CD4-positive, alpha-beta T cell (primary cell): ENCODE measurements around the gene LPCAT3. TPM values are rescaled to one million over a fixed set of nuclear protein-coding genes. Genes with fewer than 3 reads are reported as not detected.

Experiments used
- ATAC-seq: fragments of 200-7000 bp; cut with Tn5 transposase; one replicate; pipeline ENCODE4 v1.10.0; 2022; ENCODE audit warnings: mild to moderate bottlenecking; ENCODE audit not compliant: poor library complexity
- CTCF ChIA-PET: fragments of 350-600 bp; sonication (Branson Sonifier 250); formaldehyde crosslinking; loops from one replicate; lab custom pipeline; 2021; ENCODE audit warnings: antibody characterized with exemption, inconsistent platforms; lab: Charles Lee
- POLR2A ChIA-PET: fragments of 350-600 bp; sonication (Branson Sonifier 250); formaldehyde crosslinking; loops from one replicate; lab custom pipeline; 2021; ENCODE audit warnings: antibody characterized with exemption, inconsistent platforms; lab: Charles Lee
- DNase-seq, 14 experiments: peaks; one replicate each; pipeline ENCODE4 v3.0.0-alpha.2; 2013 to 2020; ENCODE audit warnings: mixed read lengths in 2 of 14
- H3K27ac ChIP-seq, 2 donors: one replicate each; pipeline versions ENCODE4 v1.5.1 to v1.7.0; 2013; ENCODE audit warnings: low read length in 2 of 2, low read depth in 1 of 2, mild to moderate bottlenecking in 1 of 2
- H3K27me3 ChIP-seq, 2 experiments: 1 replicate in 1 of 2; 2 replicates in 1 of 2; pipeline versions ENCODE4 v1.6.1 to v1.7.0; 2013; ENCODE audit warnings: low read length in 2 of 2, control low read depth in 1 of 2, mild to moderate bottlenecking in 1 of 2, moderate library complexity in 1 of 2; ENCODE audit not compliant: insufficient read depth in 2 of 2, control insufficient read depth in 1 of 2
- H3K36me3 ChIP-seq: one replicate; pipeline ENCODE4 v1.6.1; 2013; ENCODE audit warnings: low read length, control low read depth; ENCODE audit not compliant: insufficient read depth
- H3K4me1 ChIP-seq: one replicate; pipeline ENCODE4 v1.6.1; 2013; ENCODE audit warnings: low read length, control low read depth; ENCODE audit not compliant: insufficient read depth
- H3K4me3 ChIP-seq: one replicate; pipeline ENCODE4 v1.5.1; 2013; ENCODE audit warnings: mild to moderate bottlenecking, low read length, moderate library complexity
- H3K9me3 ChIP-seq, 2 experiments: 1 replicate in 1 of 2; 2 replicates in 1 of 2; pipeline versions ENCODE4 v1.6.1 to v1.7.0; 2013; ENCODE audit warnings: low read length in 2 of 2, mild to moderate bottlenecking in 2 of 2, control low read depth in 1 of 2, moderate library complexity in 1 of 2; ENCODE audit not compliant: control insufficient read depth in 1 of 2, insufficient read depth in 1 of 2
- H3K27ac Mint-ChIP-seq: one replicate; pipeline ENCODE4 v1.8.0; 2020; ENCODE audit warnings: mixed read lengths
- H3K27me3 Mint-ChIP-seq: one replicate; pipeline ENCODE4 v1.8.0; 2021; ENCODE audit warnings: mixed read lengths
- H3K36me3 Mint-ChIP-seq: one replicate; pipeline ENCODE4 v1.8.0; 2021; ENCODE audit warnings: low read depth, mixed read lengths
- H3K4me1 Mint-ChIP-seq: one replicate; pipeline ENCODE4 v1.8.0; 2021; ENCODE audit warnings: low read depth, mixed read lengths
- H3K4me3 Mint-ChIP-seq: one replicate; pipeline ENCODE4 v1.8.0; 2020; ENCODE audit warnings: mild to moderate bottlenecking, mixed read lengths
- H3K9me3 Mint-ChIP-seq: one replicate; pipeline ENCODE4 v1.8.0; 2020; ENCODE audit warnings: mixed read lengths
- intact Hi-C, 2 experiments: fragments of 100-400 bp; cut with DNase I in 1 of 2; cut with micrococcal nuclease in 1 of 2; formaldehyde crosslinking; loops; one replicate each; pipeline versions ENCODE4 v1.15.1 to v1.9.0; 2023 to 2025; cut with DNase I, micrococcal nuclease
- total RNA-seq, 174 experiments: library from RNA in 2 of 174; stranded (reverse) in 2 of 174; gene quantifications; one replicate each; pipeline ENCODE4 v1.2.3 and lab custom pipeline; 2021 to 2026
- TF ChIP-seq, protein P1 (sequence below): fragments of 200-600 bp; IDR thresholded peaks from one replicate; pipeline ENCODE4 v1.8.0; 2022; ENCODE audit warnings: antibody characterized with exemption, mild to moderate bottlenecking

LPCAT3 gene
- total RNA-seq, 2 experiments from 2014 or later: 11.8 to 14.8 TPM

DNA sequence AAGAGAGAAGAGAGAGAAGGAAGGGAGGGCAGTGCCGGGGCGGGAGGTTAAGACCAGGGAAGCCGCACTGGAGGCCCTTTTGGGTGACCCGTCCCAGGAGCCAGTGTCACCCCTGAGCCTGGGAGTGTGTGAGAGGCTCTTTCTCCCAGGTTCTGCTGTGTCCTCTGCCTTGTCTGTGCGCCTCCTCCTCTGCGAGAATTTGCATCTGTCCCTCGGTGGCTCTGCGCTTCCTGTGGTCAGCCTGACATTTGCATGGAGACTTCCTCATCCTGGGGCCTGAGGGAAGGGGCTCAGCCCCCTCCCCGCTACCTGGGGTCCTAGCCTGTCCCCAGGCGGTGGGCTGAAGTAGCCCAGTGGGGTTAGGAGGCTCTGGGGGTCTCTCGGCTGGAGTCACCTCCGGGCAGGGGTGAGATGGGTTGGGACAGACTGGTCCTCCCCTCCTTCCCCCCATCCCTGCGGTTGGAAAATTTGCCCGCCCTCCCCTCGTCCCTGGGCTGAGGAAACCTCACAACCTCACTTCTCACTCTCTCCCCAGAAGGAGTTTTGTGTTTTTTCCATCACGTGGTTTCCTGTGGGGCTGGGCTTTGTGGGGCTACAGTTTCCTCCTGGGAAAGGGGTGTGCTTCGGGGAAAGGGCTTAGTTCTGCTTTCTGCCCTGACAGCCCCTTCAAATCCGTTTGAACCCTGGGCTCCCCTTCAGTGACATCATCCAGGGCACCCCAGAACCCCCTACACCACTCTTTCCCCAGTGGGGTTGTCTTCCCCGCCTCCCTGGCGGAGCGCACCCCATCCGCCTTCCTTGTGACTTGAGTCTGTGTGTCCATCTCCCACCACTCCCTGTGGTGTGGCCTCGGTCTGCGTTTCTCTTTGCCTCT is 64.6 kb downstream of the LPCAT3 start:
- Histone ChIP-seq H3K36me3 (peaks cover 59% of the 10 kb centered on the region), H3K4me1 (peaks cover 94% of the 10 kb centered on the region), H3K4me3 (peak overlapping the region; percentile 98), H3K27ac (peak overlapping the region; percentile 80 to 96), H3K27me3 (no peaks in the 10 kb centered on the region), H3K9me3 (no peaks in the 10 kb centered on the region)
- H3K27me3 Mint-ChIP-seq: no peaks in the 10 kb centered on the region
- ChIA-PET POLR2A (interaction anchor here (1.2 to 16.4 kb wide), 5 partner anchors 5 to 16 kb away, joined by 5 to 963 read pairs (median 27); partner anchors contain the start of genes C12orf57, PTPN6 and RNU7-1), CTCF (interaction anchor here (1.4 to 13.3 kb wide), 3 partner anchors 6 to 63 kb away, joined by 3 to 324 read pairs (median 4); partner anchors contain the start of genes C12orf57, PTPN6 and RNU7-1)
- intact Hi-C loops: loop anchor here in 1 of 2 experiments (1.0 to 5.0 kb wide), 2 partner anchors 8 to 101 kb away; partner anchors contain the start of genes CDCA3 and USP5
- peak in 13 of 14 experiments; percentile 50 to 90 (median 69) for DNase-seq
- TF ChIP-seq, protein P1, sequence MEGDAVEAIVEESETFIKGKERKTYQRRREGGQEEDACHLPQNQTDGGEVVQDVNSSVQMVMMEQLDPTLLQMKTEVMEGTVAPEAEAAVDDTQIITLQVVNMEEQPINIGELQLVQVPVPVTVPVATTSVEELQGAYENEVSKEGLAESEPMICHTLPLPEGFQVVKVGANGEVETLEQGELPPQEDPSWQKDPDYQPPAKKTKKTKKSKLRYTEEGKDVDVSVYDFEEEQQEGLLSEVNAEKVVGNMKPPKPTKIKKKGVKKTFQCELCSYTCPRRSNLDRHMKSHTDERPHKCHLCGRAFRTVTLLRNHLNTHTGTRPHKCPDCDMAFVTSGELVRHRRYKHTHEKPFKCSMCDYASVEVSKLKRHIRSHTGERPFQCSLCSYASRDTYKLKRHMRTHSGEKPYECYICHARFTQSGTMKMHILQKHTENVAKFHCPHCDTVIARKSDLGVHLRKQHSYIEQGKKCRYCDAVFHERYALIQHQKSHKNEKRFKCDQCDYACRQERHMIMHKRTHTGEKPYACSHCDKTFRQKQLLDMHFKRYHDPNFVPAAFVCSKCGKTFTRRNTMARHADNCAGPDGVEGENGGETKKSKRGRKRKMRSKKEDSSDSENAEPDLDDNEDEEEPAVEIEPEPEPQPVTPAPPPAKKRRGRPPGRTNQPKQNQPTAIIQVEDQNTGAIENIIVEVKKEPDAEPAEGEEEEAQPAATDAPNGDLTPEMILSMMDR: no peak
- peak overlapping the region; percentile 97 for H3K27ac Mint-ChIP-seq
- H3K4me1 Mint-ChIP-seq: peaks cover 89% of the 10 kb centered on the region
- H3K36me3 Mint-ChIP-seq: peaks cover 76% of the 10 kb centered on the region
- H3K4me3 Mint-ChIP-seq: peak overlapping the region; percentile 100
- peak; percentile 45 for ATAC-seq
- no peaks in the 10 kb centered on the region for H3K9me3 Mint-ChIP-seq

DNA sequence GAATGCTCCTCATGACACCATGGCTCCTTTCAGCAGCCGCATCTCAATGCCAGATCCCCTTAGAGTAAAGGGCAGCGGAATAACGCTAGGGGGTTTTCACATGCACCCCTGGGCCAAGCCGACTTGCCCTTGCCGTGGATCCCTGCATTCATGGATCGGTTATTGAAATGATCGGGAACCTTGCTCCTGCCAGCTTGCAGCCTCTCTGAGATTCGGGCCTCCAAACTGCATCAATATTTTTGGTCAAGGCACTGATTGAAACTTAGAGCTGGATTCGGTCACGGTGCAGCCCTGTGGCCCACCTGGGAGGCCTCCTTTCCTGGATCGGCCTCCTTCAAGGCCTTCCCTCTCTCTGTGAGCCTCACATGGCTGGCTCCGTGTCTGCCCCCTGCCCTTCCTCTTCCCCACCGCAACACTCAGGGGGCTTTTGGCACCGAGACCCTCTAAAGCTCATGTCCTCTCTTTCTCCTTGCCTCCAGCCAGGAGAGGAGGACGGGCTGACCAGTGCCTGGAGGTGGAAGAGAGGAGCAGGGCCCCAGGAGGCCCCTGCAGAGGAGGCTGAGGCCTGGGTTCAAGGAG is 65.3 kb downstream of the LPCAT3 start:
- peak overlapping the region; percentile 97 for H3K27ac Mint-ChIP-seq
- DNase-seq (peak in 1 of 14 experiments; percentile 44), ATAC-seq (no peak)
- peaks cover 89% of the 10 kb centered on the region for H3K4me1 Mint-ChIP-seq
- peaks cover 68% of the 10 kb centered on the region for H3K36me3 Mint-ChIP-seq
- intact Hi-C loops: loop anchor here in 1 of 2 experiments (1.0 to 5.0 kb wide), 3 partner anchors 8 to 101 kb away; partner anchors contain the start of genes C12orf57, CDCA3 and USP5
- CTCF ChIA-PET: interaction anchor here (1.3 to 10.8 kb wide), 2 partner anchors 8 to 80 kb away, joined by 4 to 324 read pairs; partner anchors contain the start of gene SPSB2
- Histone ChIP-seq H3K4me3 (peak overlapping the region; percentile 98), H3K9me3 (no peaks in the 10 kb centered on the region), H3K36me3 (peaks cover 52% of the 10 kb centered on the region), H3K4me1 (peaks cover 94% of the 10 kb centered on the region), H3K27me3 (no peaks in the 10 kb centered on the region), H3K27ac (peak overlapping the region; percentile 80 to 96)
- TF ChIP-seq, protein P1: no peak
- POLR2A ChIA-PET: interaction anchor here (0.8 to 16.4 kb wide), 7 partner anchors 5 to 155 kb away, joined by 3 to 963 read pairs (median 10); partner anchors contain the start of genes C12orf57, LPCAT3, PTPN6 and RNU7-1
- no peaks in the 10 kb centered on the region for H3K9me3 Mint-ChIP-seq
- no peaks in the 10 kb centered on the region for H3K27me3 Mint-ChIP-seq
- peak overlapping the region; percentile 100 for H3K4me3 Mint-ChIP-seq
